Stomach (tissue), 4 donors: ENCODE results near the gene LIMS2.

Source experiments
- CTCF ChIP-seq, 7 experiments: fragments of 450-650 bp in 4 of 7; fragments of 200-600 bp in 3 of 7; sonication (generic) in 3 of 7; IDR thresholded peaks; one replicate each; pipeline ENCODE4 v1.5.1; 2016 to 2019; ENCODE audit warnings: antibody characterized with exemption in 7 of 7, control low read depth in 2 of 7, mild to moderate bottlenecking in 1 of 7
- POLR2A ChIP-seq, 4 donors: fragments of 450-650 bp; IDR thresholded peaks; one replicate each; pipeline ENCODE4 v1.6.1; 2016; ENCODE audit warnings: antibody characterized with exemption in 4 of 4, control low read depth in 2 of 4, mild to moderate bottlenecking in 1 of 4, moderate library complexity in 1 of 4
- POLR2AphosphoS5 ChIP-seq, 3 donors: sonication (generic); formaldehyde crosslinking; IDR thresholded peaks; one replicate each; pipeline ENCODE4 v1.6.1; 2016; ENCODE audit warnings: antibody characterized with exemption in 3 of 3

- no peak for TF ChIP-seq CTCF (IDR thresholded peaks at IDR 0.05)
- TF ChIP-seq POLR2A (IDR thresholded peaks at IDR 0.05) = no peak
- TF ChIP-seq POLR2AphosphoS5 (IDR thresholded peaks at IDR 0.05) = no peak
These were observed 4.5 kb upstream of the LIMS2 start for GRCh38 chr2:127679680-127680361.
